HG02763 (cell line): ENCODE results near the gene RPL6.
A peak's percentile ranks its signal among the peaks of the same experiment; 100 is the strongest.
"Not testable (repeated sequence)": the region's sequence is repeated elsewhere in the genome, so short reads cannot be mapped to it uniquely, and the experiment has no call there.

Experiments
- ATAC-seq: cut with Tn5 transposase; IDR thresholded peaks from one replicate; pipeline ENCODE4 v1.9.1; 2021; ENCODE audit warnings: mild to moderate bottlenecking, moderate library complexity; ENCODE audit not compliant: unreplicated experiment

Gene RPL6

GRCh38 chr12:112419297-112420133 lies 10.1 kb upstream of the RPL6 start:
- no peak for ATAC-seq

- peak; percentile 66 for ATAC-seq
These were observed 9.3 kb upstream of the RPL6 start, which contains the start of gene PTPN11 for GRCh38 chr12:112418608-112419296. TSS of gene PTPN11 (plus strand) at chr12:112418947. CDS start at chr12:112419112, 165 bp downstream.

GRCh38 chr12:112418273-112418607 lies 8.8 kb upstream of the RPL6 start:
- ATAC-seq, result no peak

- ATAC-seq, result not testable (repeated sequence)
These were observed 6.1 kb upstream of the RPL6 start for GRCh38 chr12:112415457-112415856.

GRCh38 chr12:112413855-112414625 lies 4.6 kb upstream of the RPL6 start:
- ATAC-seq, result no peak

GRCh38 chr12:112409906-112410244 lies 470 bp upstream of the RPL6 start:
- no peak for ATAC-seq

- no peak for ATAC-seq
These were observed 784 bp downstream of the RPL6 start for GRCh38 chr12:112408621-112409020.

- ATAC-seq, result not testable (repeated sequence)
These were observed 1.7 kb downstream of the RPL6 start for GRCh38 chr12:112407683-112408082.

GRCh38 chr12:112406519-112407488 lies 2.6 kb downstream of the RPL6 start:
- ATAC-seq, result no peak

GRCh38 chr12:112401903-112402498 lies 7.4 kb downstream of the RPL6 start:
- no peak for ATAC-seq

- no peak for ATAC-seq
These were observed 8.4 kb downstream of the RPL6 start for GRCh38 chr12:112401054-112401453.

- ATAC-seq, result no peak
These were observed 16.1 kb downstream of the RPL6 start for GRCh38 chr12:112393328-112393727.

- ATAC-seq, result not testable (repeated sequence)
These were observed 19.3 kb downstream of the RPL6 start for GRCh38 chr12:112389922-112390654.

- no peak for ATAC-seq
These were observed 20.2 kb downstream of the RPL6 start for GRCh38 chr12:112389228-112389627.

- no peak for ATAC-seq
These were observed 22.7 kb downstream of the RPL6 start for GRCh38 chr12:112386726-112387125.

- no peak for ATAC-seq
These were observed 26.5 kb downstream of the RPL6 start for GRCh38 chr12:112382866-112383265.

GRCh38 chr12:112381883-112382796 lies 27.3 kb downstream of the RPL6 start, which contains the start of gene HECTD4:
TSS of gene HECTD4 (minus strand) at chr12:112382431. CDS start at chr12:112382128, 303 bp downstream.
- peak; percentile 88 for ATAC-seq

GRCh38 chr12:112381406-112381882 lies 28.0 kb downstream of the RPL6 start:
- ATAC-seq, result peak; percentile 43
